ELF-1 (cell line): ENCODE data around the gene TTC21A.
"Not testable (repeated sequence)": the region's sequence is repeated elsewhere in the genome, so short reads cannot be mapped to it uniquely, and the experiment has no call there.

Experiments
- DNase-seq: peaks from one replicate; pipeline ENCODE4 v3.0.0-alpha.2; 2016; ENCODE audit warnings: low read depth, low spot score

TTC21A gene, protein sequence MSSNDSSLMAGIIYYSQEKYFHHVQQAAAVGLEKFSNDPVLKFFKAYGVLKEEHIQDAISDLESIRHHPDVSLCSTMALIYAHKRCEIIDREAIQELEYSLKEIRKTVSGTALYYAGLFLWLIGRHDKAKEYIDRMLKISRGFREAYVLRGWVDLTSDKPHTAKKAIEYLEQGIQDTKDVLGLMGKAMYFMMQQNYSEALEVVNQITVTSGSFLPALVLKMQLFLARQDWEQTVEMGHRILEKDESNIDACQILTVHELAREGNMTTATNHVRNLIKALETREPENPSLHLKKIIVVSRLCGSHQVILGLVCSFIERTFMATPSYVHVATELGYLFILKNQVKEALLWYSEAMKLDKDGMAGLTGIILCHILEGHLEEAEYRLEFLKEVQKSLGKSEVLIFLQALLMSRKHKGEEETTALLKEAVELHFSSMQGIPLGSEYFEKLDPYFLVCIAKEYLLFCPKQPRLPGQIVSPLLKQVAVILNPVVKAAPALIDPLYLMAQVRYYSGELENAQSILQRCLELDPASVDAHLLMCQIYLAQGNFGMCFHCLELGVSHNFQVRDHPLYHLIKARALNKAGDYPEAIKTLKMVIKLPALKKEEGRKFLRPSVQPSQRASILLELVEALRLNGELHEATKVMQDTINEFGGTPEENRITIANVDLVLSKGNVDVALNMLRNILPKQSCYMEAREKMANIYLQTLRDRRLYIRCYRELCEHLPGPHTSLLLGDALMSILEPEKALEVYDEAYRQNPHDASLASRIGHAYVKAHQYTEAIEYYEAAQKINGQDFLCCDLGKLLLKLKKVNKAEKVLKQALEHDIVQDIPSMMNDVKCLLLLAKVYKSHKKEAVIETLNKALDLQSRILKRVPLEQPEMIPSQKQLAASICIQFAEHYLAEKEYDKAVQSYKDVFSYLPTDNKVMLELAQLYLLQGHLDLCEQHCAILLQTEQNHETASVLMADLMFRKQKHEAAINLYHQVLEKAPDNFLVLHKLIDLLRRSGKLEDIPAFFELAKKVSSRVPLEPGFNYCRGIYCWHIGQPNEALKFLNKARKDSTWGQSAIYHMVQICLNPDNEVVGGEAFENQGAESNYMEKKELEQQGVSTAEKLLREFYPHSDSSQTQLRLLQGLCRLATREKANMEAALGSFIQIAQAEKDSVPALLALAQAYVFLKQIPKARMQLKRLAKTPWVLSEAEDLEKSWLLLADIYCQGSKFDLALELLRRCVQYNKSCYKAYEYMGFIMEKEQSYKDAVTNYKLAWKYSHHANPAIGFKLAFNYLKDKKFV (N-terminal part only)

DNA sequence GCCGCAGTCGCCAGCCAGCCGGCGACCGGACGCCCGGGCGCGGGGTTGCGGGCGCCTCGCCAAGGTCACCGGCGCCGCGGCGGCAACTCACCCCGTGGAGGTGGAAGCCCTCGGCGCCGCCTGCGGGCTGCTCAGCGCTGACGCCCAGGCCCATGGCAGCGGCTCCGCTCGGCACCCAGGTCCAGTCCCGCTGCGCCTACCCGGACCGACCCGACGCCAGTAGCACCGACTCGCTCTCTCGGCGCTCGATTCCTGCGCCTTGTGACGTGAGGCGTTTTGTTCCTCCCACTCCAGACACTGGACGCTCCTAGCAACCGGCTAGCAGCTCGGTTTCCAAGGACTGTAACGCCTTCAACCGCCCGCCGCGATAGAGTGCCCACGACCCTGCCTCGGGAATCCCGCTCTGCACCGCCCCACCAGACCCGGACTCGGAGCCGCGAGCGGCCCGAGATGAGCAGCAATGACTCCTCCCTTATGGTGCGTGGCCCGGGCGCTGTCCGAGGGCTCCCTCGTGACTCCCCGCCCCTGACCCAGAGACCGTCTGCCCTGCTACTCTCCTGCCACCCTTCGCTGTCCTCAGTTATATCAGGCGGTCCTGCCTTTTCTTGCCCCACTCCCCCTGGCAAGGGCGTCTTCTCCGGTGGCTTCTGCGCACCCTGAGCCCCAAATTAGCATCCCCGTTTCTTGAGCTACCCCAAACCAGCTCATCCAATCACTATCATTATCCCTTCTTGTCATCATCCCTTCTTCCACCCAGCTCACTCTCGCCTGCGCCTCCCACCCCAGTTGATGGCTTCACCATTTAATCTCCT lies at the start of gene TTC21A, which contains the start of gene GORASP1:
TSS of gene TTC21A (plus strand) at position 293 of the 812 bp plus-strand sequence. CDS start at position 451, 158 bp downstream.
TSS of gene GORASP1 (minus strand) at position 240 of the 812 bp plus-strand sequence. CDS start at position 154, 86 bp downstream.
- peak; percentile 88 for DNase-seq

DNA sequence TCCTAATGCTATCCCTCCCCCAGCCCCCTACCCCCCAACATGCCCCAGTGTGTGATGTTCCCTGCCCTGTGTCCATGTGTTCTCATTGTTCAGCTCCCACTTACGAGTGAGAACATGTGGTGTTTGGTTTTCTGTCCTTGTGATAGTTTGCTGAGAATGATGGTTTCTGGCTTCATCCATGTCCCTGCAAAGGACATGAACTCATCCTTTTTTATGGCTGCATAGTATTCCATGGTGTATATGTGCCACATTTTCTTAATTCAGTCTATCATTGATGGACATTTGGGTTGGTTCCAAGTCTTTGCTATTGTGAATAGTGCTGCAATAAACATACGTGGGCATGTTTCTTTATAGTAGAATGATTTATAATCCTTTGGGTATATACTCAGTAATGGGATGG lies 46.3 kb upstream of the TTC21A start:
- DNase-seq: not testable (repeated sequence)

DNA sequence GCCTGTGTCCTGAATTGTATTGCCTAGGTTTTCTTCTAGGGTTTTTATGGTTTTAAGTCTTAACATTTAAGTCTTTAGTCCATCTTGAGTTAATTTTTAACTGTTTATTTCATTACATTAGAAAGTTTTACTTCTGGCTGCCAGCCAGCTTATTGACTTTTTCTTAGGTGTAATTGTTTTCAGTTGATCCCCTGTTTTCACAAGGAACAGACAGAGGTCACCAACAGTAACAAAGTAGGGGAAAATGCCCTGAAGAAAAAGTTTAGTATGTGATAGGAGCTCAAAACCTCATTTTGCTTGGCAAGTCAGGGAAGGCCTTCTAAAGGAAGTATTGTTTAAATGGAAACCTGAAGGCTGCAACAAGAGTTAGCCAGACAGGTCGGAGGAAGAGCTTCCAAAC lies 45.3 kb upstream of the TTC21A start:
- DNase-seq: no peak

DNA sequence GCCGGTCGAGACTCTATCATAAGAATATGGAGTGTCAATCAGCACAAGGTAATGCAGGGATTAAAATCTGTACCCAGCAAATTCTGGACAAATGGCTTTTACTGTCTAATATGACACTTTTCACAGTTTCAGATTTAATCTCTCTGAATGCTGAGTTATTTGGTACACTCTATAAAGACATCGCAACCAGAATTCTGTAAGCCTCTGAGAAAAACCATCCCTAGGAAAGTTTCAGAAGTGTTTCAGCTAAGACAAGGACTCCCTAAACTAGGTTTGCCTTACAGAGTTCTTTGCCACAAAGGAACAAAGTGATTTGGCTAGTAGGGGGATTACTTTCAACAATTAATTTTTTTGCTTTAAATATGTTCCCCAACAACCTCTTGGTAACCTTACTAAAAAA lies 44.3 kb upstream of the TTC21A start:
- DNase-seq: no peak

DNA sequence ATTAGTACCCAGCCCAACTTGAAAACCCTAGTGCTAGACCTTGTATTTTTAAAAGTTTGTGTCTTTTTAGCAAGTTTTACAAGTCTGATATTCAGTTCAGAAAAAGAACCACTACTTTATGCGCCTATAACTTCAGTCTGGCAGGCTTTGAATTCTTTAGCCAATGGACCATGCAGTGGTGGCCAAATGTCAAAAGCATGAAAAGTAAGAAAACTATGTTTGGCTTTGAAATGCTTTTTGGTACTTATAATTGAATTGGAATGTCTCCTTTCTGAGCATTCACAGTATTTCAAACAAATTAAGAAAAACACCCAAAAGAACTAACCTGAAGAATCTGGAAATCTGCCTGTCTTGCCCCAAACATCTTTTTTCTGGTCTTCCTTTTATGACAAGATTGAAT lies 42.8 kb upstream of the TTC21A start:
- no peak for DNase-seq

DNA sequence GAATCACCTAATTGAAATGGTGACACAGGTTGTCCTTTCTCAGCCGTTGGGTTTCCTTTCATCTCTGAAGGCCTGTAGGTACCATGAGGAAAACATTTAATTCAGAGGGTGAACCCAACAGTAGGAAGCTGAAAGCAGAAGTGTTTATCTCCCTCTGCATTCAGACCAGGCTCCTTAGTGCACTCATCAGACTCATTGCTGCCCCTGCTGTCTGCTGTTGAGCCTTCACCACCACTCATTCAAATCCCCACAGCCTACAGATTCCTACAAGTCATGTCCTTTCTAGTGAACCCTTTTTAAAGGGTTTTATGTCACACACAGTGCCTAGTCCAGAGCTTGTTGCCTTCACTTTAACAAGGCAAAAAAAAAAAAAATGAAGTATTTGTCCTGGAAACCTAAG lies 42.3 kb upstream of the TTC21A start:
- DNase-seq: peak; percentile 57

DNA sequence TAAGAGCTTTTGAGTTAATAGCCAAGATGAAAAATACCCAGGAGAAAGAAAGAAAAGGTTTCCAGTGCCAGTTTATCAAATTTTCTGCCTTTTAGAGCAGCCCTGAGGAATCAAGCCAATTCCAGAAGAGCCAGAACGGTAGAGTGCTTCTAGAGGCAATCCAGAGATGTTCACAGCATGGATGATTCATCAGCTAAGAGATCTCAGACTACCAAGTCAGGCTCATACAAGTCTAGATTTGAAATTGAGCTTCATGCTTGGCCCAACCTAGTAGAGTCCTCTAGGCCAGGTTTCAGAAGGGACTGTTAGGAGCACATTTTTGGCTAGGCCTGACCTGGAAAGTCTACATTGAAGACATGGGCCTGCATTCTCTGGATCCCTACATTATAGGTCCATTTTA lies 40.2 kb upstream of the TTC21A start:
- no peak for DNase-seq

DNA sequence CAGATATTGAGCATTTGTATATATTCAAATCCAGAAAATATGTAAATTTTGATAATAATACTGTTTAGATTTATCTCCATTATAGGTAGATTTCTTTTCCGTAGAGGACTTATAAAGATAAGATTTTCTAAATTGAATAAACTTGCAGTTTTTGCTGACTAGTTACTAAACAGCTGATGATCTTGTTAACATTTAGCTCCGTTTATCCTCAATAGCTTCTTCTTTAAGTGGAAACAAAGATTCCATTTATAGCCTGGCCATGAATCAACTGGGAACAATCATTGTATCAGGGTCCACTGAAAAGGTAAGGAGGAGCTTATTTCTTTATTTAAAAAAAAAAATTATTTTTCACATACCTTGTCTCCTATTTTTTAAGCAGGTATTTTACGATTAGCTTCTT lies 38.9 kb upstream of the TTC21A start:
- DNase-seq: no peak

DNA sequence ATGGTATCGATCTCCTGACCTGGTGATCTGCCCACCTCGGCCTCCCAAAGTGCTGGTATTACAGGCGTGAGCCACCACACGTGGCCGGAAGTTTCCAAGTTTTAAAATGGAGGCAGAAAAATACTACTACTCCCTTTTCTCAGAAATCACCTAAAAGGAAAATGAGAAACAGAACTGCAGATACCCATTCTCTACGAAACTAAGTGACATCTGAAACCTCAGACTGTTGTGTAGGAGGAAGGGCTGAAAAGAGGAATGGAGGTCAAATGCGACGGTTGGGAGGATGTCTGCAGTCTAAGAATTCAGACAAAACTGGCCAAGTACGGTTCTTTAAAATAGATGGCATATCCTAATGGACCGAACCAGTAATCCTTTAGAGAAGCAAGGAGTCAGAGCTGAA lies 31.6 kb upstream of the TTC21A start:
- DNase-seq: no peak

DNA sequence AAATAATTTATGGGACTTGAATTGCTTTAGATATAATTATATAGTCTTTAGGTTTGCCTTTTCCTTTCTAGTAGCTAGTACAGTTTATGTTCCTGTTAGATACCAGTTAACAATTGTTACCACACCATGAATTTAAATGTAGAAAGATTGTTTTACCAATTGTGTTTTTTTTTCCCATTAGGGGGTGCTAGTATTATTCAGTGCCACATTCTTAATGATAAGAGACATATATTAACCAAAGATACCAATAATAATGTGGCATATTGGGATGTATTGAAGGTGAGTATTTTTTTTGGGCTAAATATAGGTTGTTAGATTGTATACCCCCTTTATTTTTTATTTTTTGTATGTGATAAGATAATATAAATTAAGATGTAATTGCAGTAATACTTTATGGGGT lies 27.9 kb upstream of the TTC21A start:
- DNase-seq: no peak

DNA sequence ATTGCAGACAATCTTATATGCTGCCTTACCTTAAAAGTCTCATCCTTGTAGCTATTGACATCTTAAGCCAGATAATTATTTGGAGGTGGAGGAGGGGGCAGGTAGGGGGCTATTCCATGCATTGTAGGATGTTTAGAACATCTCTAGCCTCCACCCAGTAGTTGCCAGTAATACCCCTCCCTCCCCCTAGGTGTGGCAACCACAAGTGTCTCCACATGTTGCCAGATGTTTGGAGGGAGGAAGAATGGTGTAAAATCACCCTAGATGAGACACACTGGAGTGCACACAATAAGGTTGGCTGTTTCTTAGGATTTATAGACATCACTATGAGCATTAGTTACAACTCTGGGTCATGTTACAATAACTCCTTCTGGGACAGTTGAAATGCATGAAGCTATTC lies 27.5 kb upstream of the TTC21A start:
- no peak for DNase-seq

DNA sequence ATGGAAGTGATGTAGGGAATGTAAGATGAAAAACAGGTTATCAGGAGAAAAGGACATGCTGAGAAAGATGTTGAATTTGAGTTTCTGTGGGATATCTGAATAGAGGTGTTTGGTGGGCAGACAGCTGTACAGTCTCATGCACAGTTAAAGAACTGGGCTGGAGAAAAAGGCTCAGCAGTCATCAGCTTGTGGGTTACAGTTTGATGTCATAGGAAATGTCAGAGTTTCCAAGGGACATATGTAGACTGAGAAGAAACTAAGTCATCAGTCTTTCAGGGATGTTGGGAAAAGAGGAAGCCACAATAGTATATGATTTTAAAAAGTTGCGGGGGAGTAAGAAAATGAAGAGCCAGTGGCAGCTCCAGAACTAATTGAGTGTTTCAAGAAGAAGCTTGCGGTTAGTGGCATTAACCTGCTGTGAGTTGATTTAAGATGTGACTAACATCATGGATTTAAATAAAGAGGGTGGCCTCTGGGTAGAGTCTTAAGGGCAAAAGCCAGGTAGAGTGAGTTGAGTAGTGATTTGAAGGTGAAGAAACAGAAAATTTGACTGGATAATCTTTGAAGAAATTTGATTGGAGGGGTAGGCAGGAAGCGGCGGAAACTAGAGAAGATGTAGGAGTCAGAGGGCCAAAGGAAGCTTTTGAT lies 24.7 kb upstream of the TTC21A start:
- DNase-seq: no peak

DNA sequence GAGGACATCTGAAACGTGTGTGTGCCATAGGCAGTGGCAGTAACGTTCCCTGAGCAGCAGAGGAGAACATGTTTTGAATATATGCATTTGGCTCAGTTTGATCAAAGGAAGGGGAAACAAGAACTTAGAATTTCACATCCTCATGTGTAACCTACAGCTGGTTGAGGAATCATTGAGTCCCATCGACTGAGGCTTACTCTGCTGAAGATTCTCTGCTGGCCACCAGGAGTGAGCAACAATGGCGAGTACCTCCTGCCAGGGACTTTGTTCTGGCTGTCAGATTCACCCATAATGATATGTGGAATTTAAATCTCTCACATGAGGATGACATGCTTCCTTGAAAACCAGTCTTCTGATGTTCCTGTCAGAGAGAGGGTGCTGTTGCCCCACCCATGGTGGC lies 21.3 kb upstream of the TTC21A start:
- DNase-seq: no peak

DNA sequence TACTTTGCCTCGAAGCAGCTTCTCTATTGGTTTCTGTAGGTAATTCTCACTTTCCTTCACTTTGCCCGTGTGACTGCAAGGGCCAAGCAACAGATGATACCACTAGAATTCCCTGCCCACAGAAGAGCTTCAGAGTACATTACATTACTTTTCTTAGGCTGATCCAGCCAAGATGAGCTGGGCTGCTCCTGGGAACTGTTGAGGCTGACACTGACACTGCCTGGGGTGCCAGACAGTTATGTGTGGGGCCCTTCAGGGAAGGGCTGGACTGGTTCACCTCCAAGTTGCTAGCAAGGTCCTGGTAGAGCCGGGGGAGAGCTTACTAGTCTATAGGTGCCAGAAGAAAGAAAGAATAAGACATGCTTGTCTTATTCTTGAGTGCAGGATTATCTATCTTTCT lies 19.0 kb upstream of the TTC21A start:
- no peak for DNase-seq

DNA sequence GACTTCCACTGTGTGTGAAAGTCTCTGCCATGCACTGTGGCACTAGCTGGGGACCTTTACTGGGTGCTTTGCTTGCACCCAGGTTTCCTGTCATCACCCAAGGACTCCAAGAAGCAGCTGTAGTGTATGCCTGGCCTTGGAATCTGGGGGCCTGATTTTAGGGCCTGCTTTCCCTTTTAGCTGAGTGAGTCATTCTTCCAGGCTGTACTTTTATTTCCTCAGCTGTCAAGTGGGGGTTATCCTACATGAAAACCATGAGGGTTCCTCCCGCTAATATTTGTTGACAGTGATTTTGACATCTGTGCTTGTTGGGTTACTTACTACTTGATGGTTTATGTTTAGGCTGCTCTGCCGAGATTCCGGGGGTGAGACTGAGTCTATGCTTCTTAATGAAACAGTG lies 18.6 kb upstream of the TTC21A start:
- DNase-seq: no peak

DNA sequence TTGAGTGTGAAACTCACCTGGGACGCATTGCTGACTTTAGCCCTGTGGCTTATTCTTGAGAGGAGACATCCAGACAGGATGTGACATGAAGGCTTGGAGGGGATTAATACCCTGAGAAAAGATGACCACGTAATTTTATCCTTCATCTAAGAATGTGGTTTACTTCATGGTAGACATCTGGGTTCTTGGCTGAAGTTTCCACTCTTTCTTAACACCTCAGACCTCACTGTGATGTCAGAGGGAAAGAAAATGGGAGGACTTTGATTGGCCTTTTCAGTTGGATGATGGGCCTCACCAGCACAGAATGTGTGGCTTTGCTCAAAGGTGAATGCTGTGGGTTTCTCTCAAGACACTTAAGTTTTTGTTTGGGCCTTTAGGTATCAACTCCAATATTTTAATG lies 16.6 kb upstream of the TTC21A start:
- DNase-seq: no peak

DNA sequence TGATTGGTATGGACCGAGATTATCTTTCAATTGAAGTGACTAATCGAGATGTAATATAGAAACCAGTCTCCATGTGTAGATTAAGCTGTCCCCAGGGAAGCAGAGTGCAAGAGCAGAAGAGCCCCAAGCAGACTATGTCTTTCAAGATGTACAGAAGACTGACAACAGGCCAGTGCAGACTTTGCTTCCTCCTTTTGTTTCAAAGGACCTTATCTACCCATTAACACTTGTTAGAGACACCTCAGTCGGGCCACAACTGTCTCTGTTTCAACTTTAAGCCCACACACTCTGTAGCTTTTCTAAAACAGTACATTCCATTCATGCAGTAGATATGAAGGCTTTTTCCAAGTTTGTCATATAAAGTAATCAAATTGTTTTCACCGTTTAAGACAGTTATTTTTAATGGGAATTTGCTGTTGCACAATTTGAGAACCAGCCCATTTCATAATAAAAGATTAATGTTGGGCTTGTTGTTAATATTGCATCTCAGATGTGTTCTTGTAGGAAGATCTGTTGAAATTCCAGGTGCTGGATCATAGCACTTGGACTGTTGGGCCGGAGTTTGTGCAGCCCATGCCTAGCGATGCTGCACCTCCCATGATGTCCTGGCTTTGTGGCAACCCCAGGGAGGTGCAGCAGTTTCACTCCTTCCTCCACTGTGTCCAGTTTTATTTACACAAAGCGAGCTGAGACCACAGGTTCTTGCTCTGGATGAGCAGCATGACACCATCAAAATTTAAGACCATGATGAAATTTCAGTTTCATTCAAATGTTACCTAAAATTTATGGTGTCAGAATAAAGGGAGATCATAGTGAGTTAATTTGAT lies 12.4 kb upstream of the TTC21A start:
- no peak for DNase-seq

DNA sequence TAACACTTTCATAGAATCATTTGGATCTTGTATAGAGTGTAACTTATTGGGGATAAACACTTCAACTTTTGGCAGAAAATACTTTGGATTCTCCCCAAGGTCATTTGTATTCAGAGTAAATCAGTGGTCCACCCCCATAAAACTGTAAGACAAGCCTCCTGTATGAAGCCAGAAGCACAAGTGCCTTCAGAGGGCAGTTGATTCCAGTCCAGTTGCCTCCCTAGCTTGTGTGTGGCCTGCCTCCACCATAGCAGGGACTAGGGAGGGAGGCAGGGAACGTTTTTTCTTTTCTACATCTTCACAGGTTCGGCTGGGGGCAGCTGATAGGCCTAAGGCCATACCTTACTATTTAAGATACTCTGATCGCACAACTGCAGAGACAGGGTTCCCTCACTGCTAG lies 11.7 kb upstream of the TTC21A start:
- DNase-seq: no peak

DNA sequence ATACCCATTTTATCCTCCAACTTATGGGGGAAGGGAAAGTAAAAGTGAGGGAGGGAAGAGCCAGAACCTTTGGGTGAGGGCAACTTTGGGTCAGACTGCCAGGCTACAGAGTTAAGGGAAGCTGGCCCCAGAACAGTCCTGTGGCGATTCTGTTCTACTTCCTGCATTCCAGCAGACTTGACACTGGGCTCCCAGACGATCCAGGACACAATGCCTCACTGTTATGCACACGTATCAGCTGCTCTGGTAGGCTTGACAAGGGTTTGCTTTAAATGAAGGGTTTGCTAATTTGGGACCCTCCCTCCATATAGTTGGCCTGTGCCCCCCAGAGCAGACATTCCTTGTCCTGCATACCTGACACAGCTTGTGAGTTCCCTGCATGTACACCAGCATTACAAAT lies 10.7 kb upstream of the TTC21A start:
- DNase-seq: peak; percentile 37
